ENCODE data around the gene LIM2.
"Not testable (repeated sequence)": the region's sequence is repeated elsewhere in the genome, so short reads cannot be mapped to it uniquely, and the experiment has no call there.

The LIM2 gene, protein sequence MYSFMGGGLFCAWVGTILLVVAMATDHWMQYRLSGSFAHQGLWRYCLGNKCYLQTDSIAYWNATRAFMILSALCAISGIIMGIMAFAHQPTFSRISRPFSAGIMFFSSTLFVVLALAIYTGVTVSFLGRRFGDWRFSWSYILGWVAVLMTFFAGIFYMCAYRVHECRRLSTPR

GRCh38 chr19:51387924-51388389 is at the start of gene LIM2:
LIM2 (minus strand) TSS chr19:51387974; CDS start chr19:51387443, 531 bp downstream.
- no peak for DNase-seq

GRCh38 chr19:51434456-51434855 is 46.7 kb upstream of the LIM2 start:
- DNase-seq, result no peak

DNA sequence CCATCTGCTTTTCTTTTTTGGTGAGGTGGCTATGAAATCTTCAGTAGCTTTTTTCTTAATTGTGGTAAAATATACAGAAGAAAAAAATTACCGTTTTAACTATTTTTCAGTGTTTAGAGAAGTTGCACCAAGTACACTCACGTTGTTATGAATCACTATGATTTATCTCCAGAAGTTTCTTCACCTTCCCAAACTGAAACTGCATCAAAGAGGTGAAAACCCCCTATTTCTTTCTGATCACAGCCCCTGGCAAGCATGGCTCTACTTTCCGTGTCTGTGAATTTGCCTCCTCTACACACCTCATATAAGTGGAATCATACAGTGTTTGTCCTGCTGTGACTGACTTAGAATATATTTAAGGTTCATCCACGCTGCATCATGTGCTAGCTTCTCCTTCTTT is 45.3 kb upstream of the LIM2 start:
- DNase-seq, result no peak

DNA sequence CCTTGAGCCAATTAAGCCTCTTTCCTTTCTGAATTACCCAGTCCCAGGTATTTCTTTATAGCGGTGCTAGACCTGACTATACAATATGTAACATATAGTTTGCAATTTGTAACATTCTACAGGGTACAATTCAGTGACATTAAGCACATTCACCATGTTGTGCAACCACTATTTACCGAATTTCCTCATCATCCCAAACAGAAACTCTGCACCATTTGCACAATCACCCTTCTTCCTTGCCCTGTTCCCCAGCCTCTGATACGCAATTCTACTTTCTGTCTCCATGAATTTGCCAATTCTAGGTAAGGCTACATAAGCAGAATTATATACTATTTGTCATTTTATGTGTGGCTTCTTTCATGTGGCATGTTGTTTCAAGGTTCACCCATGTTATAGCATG is 43.4 kb upstream of the LIM2 start:
- no peak for DNase-seq

GRCh38 chr19:51430221-51430620 is 42.4 kb upstream of the LIM2 start:
- DNase-seq, result no peak

DNA sequence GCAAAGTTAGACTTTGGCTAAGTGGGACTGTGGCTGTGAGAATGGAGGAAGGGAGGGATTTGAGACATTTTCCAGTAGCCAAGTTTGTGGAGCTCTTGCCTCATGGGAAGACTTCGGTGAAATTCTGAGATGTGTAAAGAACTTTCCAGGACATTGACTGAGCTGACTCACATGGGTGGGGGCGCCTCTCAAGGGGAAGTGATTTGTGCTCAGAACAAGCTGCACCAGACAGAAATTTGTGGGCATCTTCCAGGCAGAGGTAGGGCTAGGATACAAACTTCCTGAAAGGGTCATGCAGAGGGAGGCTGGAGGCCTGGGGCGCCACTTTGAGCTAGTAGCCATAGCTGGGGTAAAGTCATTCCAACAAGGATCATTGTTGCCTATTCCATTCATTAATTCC is 39.4 kb upstream of the LIM2 start:
- DNase-seq, result no peak

GRCh38 chr19:51422053-51422448 is 34.3 kb upstream of the LIM2 start:
- DNase-seq, result peak; percentile 91

GRCh38 chr19:51421229-51422052 is 33.7 kb upstream of the LIM2 start:
- DNase-seq, result no peak

DNA sequence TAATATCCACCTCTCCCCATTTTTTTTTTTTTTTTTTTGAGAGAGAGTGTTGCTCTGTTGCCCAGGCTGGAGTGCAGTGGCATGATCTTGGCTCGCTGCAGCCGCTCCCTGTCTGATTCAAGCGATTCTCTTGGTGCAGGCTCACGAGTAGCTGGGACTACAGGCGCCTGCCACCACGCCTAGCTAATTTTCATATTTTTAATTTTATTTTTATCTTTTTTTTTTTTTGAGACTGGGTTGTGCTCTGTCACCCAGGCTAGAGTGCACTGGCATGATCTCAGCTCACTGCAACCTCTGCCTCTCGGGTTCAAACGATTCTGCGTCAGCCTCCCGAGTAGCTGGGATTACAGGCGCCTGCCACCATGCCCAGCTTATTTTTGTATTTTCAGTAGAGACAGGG is 32.7 kb upstream of the LIM2 start:
- DNase-seq, result not testable (repeated sequence)

DNA sequence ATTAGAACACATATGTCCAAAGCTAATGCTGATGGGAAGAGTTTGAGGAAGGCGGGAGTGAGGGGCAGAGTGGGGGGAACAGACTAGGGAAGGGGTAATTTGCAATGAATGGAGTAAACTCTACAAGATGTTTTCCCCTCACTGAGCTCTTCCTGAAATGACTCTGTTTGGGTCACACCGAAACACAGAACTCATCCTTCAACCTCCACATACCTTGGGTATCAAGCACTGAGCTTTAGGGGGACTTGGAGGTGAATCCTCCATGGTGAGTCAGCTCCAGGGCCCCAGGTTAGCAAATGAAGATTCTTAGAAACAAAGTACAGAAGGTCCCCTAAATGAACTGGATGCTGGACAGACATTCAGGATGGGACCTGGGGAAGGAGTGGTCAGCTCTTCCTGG is 30.9 kb upstream of the LIM2 start:
- DNase-seq, result no peak

- DNase-seq, result no peak
Observed at GRCh38 chr19:51417810-51418157, 30.0 kb upstream of the LIM2 start.

DNA sequence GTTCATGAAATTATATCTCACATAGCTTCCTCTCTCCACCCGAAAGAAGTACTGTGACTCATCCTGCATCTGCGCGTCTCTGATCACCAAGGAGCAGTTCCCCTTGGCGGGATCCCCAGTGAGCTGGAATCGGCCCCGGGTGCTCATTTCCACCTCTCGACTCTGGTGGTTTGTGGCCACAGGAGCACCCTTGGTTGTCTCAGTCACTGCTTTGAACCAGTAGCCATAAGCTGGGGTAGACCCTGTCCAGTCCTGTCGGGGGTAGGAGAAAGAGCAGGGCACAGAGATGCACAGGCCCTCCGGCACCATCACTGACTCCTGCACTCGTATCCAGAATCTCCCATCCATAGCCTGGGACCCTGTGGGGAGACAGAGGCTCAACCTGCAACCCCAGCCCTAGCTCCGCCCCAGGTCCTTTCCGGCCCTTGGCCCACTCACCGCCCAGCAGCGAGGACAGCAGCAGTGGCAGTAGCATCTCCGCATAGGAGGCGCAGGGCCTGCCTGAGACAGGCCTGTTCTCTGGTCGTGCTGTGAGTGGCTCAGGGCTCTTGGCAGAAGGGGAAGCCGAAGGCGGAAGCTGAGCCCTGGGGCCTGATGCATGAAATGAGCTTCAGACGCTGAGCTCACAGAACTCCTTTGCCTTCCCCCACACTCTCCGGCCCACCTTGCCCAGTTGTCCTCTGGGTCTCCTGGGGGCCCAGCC is 29.5 kb upstream of the LIM2 start, which contains the start of gene SIGLEC10:
SIGLEC10 (minus strand) TSS at position 536 of the 703 bp plus-strand sequence; CDS start at position 475, 61 bp downstream.
- DNase-seq, result peak; percentile 60

- DNase-seq, result not testable (repeated sequence)
Observed at GRCh38 chr19:51416422-51416821, 28.6 kb upstream of the LIM2 start.

DNA sequence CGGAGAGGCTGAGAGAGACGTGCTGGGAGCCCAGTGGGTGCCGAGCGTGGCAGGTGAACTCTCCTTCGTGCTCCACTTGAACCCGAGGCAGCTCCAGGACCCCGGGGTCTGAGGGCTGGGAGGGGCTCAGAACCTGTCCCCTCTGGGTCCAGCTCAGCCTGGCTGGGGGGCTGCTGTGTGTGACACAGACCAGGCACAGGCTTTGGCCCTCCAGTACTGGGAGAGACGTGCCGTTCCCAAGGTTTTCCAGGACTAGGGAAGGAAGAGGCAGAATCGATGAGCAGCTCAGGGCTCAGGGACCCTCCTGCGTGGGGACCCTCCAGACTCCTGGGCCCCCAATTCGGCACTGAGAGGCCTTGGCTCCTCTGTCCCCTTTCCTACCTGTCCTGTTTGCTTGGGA is 27.4 kb upstream of the LIM2 start:
- no peak for DNase-seq

DNA sequence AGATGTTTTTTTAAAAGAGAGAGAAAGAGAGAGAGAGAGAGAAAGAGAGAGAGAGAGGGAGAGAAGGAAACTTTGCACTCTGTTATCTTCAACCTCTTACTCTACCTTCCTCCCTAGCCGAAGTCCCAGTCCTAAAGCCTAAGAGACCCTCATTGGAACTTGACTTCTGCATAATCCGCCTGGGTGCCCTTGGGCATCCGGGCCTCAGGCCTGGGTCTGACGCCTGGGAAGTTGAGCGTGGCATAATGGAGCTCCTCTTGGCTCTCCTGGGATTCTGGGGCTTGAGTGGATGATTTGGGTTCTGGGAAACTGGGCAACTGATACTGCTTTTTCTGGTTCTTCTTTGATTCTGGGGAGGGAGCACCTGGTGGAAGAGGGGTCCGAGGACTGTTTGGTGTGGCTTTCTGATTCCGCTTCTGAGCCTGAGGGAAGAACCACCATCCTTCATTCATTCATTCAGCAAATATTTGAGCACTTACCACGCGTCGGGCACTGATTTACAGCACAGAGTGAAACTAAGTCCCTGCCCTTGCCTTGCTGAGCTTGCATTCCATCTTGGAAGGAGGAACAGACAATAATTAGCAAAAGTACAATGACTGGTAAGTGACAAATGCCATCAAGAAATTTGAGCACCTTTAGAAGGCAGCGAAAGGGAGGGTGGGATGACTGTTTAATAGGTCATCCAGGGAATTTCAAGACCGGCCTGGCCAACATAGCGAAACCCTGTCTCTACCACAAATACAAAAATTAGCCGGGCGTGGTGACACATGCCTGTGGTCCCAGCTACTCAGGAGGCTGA is 23.4 kb upstream of the LIM2 start:
- no peak for DNase-seq

DNA sequence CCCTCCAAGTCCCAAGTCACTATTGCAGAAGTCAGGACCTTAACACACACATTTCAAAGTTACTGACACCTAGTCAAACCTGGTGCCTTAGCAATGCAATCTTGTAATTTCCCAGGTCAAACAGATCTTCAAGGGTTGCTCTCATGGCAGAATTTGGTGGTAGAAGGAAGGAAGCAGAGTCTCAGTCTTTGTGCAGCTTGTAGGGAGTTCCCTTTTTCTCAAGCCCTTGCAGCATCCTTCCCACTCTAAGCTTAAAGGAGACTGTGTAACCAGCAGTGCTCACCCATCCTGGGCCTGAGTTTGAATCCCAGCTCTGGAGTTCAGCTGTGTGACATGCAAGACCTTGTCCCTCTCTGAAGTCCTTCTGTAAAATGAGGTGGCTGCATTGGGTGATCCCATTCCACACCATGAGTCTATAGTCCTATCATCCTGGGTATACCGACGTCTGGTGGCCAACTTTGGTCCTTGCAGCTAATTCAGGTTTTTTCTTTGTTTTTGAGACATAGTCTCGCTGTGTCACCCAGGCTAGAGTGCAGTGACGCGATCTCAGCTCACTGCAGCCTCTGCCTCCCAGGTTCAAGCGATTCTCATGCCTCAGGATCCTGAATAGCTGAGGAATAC is 19.8 kb upstream of the LIM2 start:
- peak; percentile 60 for DNase-seq

- DNase-seq, result no peak
Observed at GRCh38 chr19:51402117-51402516, 14.3 kb upstream of the LIM2 start.

DNA sequence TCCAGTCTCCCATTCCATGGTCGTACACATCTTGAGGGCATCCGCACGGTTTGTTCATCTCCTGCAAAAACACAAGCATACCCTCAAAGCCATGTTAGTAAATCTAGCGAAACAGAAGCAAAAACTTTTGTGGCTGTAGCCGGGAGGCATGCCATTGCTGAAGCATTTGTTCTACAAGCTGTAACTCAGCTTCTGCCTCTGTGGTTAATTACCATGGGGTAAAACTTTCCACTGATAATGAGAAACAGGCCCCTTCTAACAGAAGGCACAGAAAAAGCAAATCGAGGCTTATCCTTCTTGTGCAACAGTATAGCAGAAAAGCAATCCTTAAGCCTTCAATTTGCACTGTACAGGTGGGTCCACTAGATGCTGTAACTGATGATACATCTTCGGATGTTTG is 12.2 kb upstream of the LIM2 start:
- DNase-seq, result not testable (repeated sequence)

DNA sequence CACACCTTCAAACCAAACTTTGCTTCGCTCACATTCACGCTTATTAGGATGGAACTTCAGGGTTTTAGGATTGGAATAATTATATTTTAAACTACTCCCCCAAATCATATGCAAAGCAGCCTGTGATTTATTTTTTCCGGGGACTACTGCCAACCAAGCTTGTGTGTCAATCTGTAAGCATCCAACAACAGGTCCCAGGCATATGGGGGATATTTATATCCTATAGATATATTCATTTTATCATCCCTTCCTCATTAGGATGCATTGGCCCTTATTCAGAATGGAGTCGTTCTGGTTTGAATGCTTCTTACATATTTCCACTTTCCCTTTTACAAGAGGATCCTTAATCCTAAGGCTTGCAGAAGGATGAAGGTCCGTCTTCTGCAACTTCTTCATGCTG is 11.5 kb upstream of the LIM2 start:
- no peak for DNase-seq

GRCh38 chr19:51398096-51398704 is 10.4 kb upstream of the LIM2 start:
- DNase-seq, result peak; percentile 41

GRCh38 chr19:51397453-51397852 is 9.7 kb upstream of the LIM2 start:
- DNase-seq, result not testable (repeated sequence)

DNA sequence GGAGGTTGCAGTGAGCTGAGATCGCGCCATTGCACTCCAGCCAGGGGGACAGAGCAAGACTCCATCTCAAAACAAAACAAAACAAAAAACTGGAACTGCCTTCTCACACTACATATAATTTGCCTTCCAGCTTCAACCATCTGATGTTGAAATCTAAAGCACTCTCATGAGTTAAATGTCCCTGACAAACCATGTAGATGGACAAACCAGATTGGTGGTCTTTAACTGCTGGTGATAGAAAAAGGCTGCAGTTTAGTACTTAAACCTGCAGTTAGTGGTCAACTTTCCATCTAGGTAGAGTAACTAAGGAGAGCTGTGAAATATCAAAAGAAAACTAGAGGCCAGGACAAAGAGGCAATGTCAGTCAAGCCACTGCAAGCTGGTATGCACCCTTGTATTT is 8.4 kb upstream of the LIM2 start:
- DNase-seq, result no peak
